Measurements from ENCODE around the gene FAM228B.
A peak's percentile ranks its signal among the peaks of the same experiment; 100 is the strongest.
"Not testable (repeated sequence)": the region's sequence is repeated elsewhere in the genome, so short reads cannot be mapped to it uniquely, and the experiment has no call there.

The FAM228B gene

DNA sequence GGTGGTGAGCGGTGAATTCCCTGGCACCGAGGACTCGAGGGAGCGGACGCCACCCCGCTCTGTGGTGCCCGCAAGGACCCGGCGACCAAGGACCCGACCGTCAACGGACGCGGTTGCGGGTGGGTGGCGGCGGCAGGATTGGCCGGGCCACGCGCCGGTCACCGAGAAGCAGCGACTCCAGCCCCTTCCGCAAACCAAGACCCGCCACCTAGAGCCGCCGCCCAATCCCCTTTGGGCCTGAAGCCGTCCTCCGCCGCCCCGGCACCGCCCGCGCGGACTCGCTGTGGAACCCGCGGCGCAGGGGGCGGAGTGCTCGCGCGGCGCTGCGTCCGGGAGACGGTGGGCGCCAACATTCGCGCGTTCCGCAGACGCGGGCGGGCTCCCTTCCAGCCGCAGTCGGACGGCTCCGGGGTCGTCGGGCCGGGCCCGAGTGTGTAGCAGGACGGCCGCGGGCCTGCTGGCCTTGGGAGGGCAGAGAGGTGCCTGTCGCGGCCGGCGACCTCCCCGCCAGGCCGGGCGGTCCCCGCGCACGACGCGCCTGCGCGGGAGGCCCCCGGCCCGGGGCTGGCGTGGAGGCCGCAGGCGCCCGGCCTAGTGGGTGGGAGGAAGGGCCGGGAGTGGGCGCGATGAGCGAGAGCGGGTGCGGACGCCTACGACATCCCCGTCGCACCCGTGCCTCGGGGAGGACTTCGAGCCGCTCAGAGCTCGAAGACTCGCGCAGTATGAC lies at the start of gene FAM228B, which contains the start of gene PFN4:
Gene FAM228B (plus strand): TSS at position 275 of the 727 bp plus-strand sequence. CDS start 893 bp downstream, outside the sequence.
Gene PFN4 (minus strand): TSS at position 140 of the 727 bp plus-strand sequence. CDS start 799 bp downstream, outside the sequence.
- peak; percentile 94 for DNase-seq

DNA sequence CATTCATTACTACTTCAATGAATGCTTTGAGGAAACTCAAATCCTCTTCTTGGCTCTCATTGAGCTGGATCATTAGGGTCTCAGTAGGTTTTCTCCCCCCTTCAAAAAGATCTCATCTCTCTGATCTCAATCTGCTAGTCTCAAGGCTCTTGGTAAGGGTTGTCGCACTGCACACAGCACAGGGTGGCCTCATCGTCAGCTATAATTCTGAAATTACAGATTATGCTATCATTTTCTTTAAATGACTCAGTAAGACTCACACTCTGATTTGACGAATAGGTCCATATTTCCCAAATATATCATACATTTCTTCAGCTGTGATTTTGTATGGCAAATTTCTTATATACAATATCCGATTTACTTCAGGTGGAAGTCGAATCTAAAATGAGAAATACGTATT lies 49.5 kb upstream of the FAM228B start:
- DNase-seq, result no peak

- DNase-seq, result no peak
Measured at GRCh38 chr2:24075259-24075658, 48.0 kb upstream of the FAM228B start.

GRCh38 chr2:24075915-24076848 lies 47.1 kb upstream of the FAM228B start, which contains the start of gene SF3B6:
SF3B6 (minus strand) TSS chr2:24076326; CDS start chr2:24076229, 97 bp downstream.
- peak; percentile 95 for DNase-seq

- DNase-seq, result peak; percentile 57
Measured at GRCh38 chr2:24076849-24077534, 46.3 kb upstream of the FAM228B start.

- no peak for DNase-seq
Measured at GRCh38 chr2:24077535-24077877, 45.8 kb upstream of the FAM228B start.

GRCh38 chr2:24077879-24078278 lies 45.4 kb upstream of the FAM228B start:
- DNase-seq, result no peak

DNA sequence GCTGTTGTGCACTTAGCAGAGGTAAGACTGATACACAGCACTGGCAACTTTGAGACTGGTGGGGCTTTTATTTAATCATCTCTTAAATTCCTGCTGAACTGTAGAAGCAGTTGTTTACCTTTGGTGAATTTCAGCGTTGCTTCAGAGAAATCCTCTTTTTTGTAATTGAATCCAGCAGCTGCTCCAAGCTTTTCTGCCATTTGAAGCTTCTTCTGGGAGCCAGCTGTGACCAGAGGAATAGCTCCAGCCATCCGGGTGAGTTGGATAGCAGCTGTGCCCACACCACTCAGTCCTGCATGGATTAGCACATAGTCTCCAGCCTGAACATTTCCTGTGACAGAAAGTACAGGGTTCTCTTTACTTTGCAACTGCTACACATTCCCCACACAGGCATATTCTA lies 42.6 kb upstream of the FAM228B start:
- no peak for DNase-seq

DNA sequence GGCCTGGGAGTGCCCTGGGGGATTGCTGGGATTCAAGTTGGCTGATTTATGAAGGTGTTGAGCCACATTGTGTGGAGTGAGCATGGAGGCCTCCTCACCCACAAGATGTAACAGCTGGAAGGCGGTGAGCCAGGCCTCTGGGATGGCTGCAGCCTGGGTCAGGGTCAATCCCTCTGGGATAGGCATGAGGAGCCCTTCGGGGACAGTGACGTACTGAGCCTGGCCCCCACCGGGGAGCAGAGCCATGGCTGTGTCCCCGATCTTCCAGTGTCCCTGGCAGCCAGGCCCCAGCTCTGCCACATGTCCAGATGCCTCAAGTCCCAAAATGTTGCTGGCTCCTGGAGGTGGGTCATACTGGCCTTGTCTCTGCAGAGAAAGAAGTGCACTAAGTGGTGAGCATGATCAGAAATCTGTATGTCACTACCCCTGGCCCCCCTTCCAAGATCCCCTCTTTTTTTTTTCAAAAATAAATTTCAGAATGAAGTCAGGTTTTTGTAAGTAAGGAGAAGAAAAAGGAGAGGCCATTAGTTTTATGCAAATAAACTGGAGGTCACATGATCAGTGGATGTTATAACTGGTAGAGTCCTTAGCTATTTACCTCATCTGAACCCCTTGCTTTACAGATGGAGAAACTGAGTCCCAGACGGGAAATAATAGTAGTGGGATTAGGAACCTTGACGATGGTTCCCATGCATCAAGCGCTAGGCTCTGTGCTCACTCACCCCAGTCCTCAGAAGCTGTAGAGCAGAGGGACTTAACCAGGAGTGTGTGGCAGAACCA lies 40.3 kb upstream of the FAM228B start:
- DNase-seq, result no peak

DNA sequence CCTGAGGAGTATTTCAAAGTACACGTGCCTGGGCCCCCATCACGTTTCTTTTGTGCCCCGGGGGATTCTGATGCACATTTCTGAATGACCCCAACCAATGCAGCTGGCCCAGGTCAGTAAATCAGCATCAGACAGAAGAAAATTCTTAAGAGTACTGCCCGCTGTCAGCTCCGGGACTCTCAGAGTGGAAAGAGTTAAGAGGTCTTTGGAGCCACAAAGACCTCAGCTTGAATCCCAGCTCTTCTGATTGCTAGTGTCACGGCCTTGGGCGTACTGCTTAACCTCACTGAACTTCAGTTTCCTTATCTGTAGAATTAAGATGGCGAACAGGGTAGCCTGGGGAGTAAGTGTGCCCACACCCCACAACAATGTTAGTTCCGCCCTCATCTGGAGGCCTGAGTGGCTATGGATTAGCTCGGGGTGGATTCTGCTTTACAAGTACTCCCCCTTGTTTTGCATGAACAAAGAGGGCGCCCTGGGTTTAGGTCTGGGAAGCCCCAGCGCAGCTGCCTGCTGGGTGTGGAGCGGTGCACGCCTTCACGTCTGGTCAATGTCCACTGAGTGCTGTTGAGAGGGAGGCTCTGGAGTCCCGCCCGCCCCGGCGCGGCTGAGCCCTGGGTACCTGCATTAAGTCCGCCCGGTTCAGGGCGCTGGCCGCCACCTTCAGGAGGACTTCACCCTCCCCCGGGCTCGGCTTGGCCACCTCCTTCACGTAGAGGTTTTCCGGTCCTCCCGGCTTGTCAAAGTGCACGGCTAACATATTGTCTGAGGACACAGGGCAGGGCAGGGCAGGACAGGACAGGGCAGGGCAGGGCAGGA lies 39.5 kb upstream of the FAM228B start:
- peak; percentile 92 for DNase-seq

DNA sequence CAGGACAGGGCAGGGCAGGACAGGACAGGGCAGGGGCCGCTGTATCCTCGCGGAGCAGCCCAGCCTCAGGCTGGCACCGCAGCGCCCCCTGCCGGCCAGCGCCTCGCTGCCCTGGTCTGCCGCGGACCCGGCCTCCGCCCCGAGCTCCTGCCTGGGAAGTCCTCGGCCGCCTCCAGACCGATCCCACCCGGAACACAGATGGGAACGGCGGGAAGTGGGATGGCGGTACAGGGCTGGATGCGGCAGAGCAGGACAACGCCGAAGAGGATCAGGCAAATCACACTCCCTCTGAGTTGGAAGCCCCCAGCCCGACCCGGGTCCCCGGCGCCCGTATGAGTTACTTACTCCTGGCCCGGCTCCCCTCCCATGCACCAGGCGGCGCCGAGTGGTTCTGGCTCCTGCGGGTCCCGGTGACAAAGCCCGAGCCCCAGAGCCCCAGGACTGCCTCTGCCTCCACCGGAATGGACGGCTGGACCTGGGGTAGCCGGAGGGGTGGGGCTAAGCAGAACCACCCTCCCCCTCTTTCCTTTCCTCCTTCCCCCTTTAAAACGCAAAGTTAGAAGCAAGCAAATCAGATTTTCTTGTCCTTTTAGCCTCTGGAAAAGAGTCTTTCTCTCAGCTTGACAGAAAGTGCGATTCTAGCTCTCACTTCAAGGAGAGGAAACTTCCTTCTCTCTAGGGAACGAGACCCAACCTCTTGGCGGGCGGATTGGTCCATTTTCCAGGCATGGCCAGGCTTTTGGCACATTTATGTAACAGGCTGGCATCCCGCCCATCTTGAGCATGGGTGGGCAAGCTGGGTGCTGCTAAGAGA lies 38.7 kb upstream of the FAM228B start, which contains the start of gene TP53I3:
Gene TP53I3 (minus strand): TSS at position 449 of the 814 bp plus-strand sequence. CDS start 508 bp downstream, outside the sequence.
- DNase-seq, result peak; percentile 99

DNA sequence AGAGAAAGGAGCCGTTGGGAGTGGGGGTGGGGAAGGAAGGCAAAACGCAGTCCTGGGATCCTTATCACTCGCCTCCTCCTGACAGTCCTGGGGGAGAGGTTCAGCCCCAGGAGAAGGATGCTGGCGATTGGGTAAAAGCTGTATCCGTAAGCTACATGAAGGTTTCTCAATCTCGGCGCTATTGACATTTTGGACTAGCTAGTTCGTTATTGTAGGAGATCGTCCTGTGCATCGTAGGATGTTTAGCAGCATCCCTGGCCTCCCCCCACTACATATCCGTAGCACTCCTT lies 38.1 kb upstream of the FAM228B start:
- no peak for DNase-seq

- DNase-seq, result no peak
Measured at GRCh38 chr2:24086241-24086640, 37.0 kb upstream of the FAM228B start.

DNA sequence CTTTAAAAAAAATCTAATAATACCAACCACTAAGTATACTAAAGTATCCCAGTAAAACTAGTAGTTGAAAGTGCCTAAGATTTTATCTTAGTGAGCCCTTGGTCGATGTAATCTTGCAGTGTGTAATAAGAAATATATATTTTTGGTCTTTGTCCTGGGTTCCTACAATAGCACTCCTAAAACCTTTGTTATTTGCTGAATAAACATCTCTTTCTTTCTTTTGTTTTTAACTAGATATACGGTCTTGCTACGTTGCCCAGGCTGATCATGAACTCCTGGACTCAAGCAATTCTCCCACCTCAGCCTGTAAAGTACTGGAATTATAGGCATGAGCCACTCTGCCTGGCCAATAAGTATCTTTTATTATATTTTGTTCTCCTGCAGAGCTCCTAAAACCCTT lies 36.2 kb upstream of the FAM228B start:
- no peak for DNase-seq

GRCh38 chr2:24088821-24089359 lies 34.4 kb upstream of the FAM228B start:
- DNase-seq, result no peak

DNA sequence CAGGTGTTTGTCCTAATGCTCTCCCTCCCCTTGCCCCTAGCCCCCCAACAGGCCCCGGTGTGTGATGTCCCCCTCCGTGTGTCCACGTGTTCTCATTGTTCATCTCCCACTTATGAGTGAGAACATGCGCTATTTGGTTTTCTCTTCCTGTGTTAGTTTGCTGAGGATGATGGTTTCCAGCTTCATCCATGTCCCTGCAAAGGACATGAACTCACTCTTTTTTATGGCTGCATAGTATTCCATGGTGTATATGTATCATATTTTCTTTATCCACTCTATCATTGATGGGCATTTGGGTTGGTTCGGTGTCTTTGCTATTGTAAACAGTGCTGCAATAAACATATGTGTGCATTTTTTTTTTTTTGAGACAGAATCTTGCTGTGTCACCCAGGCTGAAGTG lies 30.0 kb upstream of the FAM228B start:
- DNase-seq, result not testable (repeated sequence)

- DNase-seq, result not testable (repeated sequence)
Measured at GRCh38 chr2:24095171-24095677, 28.0 kb upstream of the FAM228B start.

- DNase-seq, result not testable (repeated sequence)
Measured at GRCh38 chr2:24100732-24101131, 22.5 kb upstream of the FAM228B start.

DNA sequence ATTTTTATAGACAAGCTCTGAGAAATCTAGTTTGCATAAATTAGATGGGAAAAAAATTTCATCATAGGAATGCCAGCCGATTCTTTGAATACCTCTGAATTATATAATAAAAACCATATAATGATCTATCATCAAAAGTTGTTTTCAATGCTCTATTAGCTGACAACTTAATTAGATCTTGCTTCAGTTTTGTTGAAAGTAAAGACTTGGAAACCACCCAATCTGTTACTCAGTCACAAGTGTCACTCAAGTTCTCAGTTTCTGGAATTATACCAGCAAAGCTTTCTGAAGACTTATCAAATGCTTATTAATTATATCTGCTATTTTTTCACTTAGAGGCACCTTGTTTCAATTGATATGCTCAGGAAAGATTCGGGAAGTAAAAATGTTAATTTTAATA lies 21.3 kb upstream of the FAM228B start:
- DNase-seq, result no peak

DNA sequence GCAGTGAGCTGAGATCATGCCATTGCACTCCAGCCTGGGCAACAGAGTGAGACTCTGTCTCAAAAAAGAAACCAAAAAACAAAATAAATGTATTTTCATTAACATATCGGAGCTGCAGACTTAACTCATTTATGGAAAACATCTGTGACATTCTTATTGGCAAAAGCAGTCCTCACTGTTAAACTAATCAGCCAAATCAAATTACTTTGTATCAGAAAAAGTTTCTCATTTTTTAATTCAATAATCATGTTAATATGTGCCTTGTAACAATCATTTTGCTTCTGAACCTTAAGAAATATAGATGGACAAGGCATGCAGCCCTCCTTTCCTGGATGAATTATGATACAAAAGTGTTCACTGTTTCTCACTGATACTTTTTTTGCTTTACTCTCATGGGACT lies 20.6 kb upstream of the FAM228B start:
- no peak for DNase-seq
